ENCODE measurements around the gene ACP2.

The ACP2 gene

DNA sequence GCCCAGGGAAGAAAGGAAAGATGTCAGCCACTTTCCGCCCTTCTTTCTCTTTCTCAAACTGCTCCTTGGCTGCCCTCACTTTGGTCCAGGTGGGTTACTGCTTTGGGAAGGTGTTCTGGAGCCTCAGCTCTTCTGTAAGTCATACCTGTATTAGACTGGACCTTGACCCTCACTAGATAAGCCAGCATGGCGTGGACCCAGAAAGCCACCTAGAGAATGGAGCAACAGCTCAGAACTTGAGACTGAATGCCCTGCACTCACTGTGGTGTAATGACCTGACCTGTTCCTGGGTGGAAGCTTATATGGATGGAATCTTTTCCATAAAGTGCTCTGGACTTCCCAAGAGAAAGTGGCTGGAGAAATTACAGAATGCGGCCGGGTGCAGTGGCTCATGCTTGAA is 15.6 kb downstream of the ACP2 start:
- Histone ChIP-seq H4K20me1 (ENCODE audit: insufficient read depth, low read length) (no peaks in the 10 kb centered on the region), H3K4me2 (ENCODE audit: low read depth, low read length) (no peak overlapping the region), H3K9ac (ENCODE audit: low read length) (no peak overlapping the region), H3K36me3 (replicated peaks; ENCODE audit: insufficient read depth, low read length) (no peaks in the 10 kb centered on the region), H2AFZ (ENCODE audit: low read length) (no peak overlapping the region), H3K9me3 (replicated peaks; ENCODE audit: insufficient read depth, low read length) (no peaks in the 10 kb centered on the region), H3F3A (ENCODE audit: insufficient read depth, low read length) (no peaks in the 10 kb centered on the region), H3K79me2 (ENCODE audit: low read length) (no peaks in the 10 kb centered on the region), H3K4me3 (ENCODE audit: low read length) (no peak overlapping the region), H3K4me1 (ENCODE audit: low read length) (no peaks in the 10 kb centered on the region), H3K9me2 (replicated peaks; ENCODE audit: insufficient read depth, low read length) (no peaks in the 10 kb centered on the region), H3K27ac (ENCODE audit: low read length) (no peak overlapping the region), H3K27me3 (replicated peaks; ENCODE audit: insufficient read depth, low read length) (no peaks in the 10 kb centered on the region)
- TF ChIP-seq, protein P1, sequence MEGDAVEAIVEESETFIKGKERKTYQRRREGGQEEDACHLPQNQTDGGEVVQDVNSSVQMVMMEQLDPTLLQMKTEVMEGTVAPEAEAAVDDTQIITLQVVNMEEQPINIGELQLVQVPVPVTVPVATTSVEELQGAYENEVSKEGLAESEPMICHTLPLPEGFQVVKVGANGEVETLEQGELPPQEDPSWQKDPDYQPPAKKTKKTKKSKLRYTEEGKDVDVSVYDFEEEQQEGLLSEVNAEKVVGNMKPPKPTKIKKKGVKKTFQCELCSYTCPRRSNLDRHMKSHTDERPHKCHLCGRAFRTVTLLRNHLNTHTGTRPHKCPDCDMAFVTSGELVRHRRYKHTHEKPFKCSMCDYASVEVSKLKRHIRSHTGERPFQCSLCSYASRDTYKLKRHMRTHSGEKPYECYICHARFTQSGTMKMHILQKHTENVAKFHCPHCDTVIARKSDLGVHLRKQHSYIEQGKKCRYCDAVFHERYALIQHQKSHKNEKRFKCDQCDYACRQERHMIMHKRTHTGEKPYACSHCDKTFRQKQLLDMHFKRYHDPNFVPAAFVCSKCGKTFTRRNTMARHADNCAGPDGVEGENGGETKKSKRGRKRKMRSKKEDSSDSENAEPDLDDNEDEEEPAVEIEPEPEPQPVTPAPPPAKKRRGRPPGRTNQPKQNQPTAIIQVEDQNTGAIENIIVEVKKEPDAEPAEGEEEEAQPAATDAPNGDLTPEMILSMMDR (IDR thresholded peaks at IDR 0.05; ENCODE audit: low read length) = no peak
- TF ChIP-seq EZH2 (optimal IDR thresholded peaks at IDR 0.05; ENCODE audit: low read depth, low read length) (no peak), EZH2phosphoT487 (IDR thresholded peaks at IDR 0.05; ENCODE audit: low read length) (no peak)
- DNase-seq = no peak

- Histone ChIP-seq H4K20me1 (ENCODE audit: insufficient read depth, low read length) (no peaks in the 10 kb centered on the region), H2AFZ (ENCODE audit: low read length) (no peak overlapping the region), H3F3A (ENCODE audit: insufficient read depth, low read length) (no peaks in the 10 kb centered on the region), H3K9me2 (replicated peaks; ENCODE audit: insufficient read depth, low read length) (no peaks in the 10 kb centered on the region), H3K4me3 (ENCODE audit: low read length) (no peak overlapping the region), H3K4me2 (ENCODE audit: low read depth, low read length) (no peak overlapping the region), H3K9ac (ENCODE audit: low read length) (no peak overlapping the region), H3K27me3 (replicated peaks; ENCODE audit: insufficient read depth, low read length) (no peaks in the 10 kb centered on the region), H3K4me1 (ENCODE audit: low read length) (peaks cover 4% of the 10 kb centered on the region; the same call in 1 of the 2 replicates), H3K79me2 (ENCODE audit: low read length) (0 out of 2 replicates have a peak, but pooled peaks cover 4% of the 10 kb centered on the region), H3K27ac (ENCODE audit: low read length) (no peak overlapping the region), H3K36me3 (replicated peaks; ENCODE audit: insufficient read depth, low read length) (no peaks in the 10 kb centered on the region), H3K9me3 (replicated peaks; ENCODE audit: insufficient read depth, low read length) (no peaks in the 10 kb centered on the region)
- TF ChIP-seq, protein P1 (IDR thresholded peaks at IDR 0.05; ENCODE audit: low read length) = no peak
- TF ChIP-seq EZH2 (optimal IDR thresholded peaks at IDR 0.05; ENCODE audit: low read depth, low read length) (no peak), EZH2phosphoT487 (IDR thresholded peaks at IDR 0.05; ENCODE audit: low read length) (no peak)
- DNase-seq = no peak
These were observed 19.5 kb downstream of the ACP2 start for GRCh38 chr11:47229161-47229560.

DNA sequence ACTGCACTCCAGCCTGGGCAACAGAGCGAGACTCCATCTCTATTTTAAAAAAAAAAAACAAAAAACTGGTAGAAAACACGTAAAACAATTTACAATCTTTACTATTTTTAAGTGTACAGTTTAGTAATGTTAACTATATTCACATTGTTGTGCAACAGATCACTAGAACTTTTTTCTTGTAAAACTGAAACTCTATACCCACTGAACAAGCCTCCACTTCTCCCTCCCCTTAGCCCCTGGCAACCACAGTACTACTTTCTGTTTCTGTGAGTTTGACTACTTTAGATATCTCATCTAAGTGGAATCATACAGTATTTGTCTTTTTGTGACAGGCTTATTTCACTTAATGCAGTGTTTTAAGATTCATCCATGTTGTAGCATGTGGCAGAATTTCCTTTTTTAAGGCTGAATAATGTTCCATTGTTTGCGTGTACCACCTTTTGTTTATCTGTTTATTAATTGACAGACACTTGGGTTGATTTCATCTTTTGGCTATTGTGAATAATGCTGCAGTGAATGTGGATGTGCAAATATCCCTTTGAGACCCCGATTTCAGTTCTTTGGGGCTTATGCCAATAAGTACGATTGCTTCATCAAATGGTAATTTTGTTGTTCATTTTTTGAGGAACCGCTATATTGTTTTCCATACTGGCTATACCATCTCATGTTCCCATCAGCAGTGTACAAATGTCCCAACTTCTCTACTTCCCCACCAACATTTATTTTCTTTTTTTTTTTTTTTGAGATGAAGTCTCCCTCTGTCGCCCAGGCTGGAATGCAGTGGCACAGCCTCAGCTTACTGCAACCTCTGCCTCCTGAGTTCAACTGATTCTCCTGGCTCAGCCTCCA is 22.8 kb downstream of the ACP2 start:
- peak; percentile 58 for DNase-seq
- no peak overlapping the region for H3K9ac ChIP-seq (ENCODE audit: low read length)
- peak overlapping the region; percentile 31; the same call in 1 of the 2 replicates for H3K4me2 ChIP-seq (ENCODE audit: low read depth, low read length)
- H4K20me1 ChIP-seq (ENCODE audit: insufficient read depth, low read length) = no peaks in the 10 kb centered on the region
- no peaks in the 10 kb centered on the region for H3K36me3 ChIP-seq (replicated peaks; ENCODE audit: insufficient read depth, low read length)
- 0 out of 2 replicates have a peak, but pooled peaks cover 7% of the 10 kb centered on the region for H3K79me2 ChIP-seq (ENCODE audit: low read length)
- TF ChIP-seq, protein P1 (IDR thresholded peaks at IDR 0.05; ENCODE audit: low read length) = no peak
- TF ChIP-seq EZH2 (optimal IDR thresholded peaks at IDR 0.05; ENCODE audit: low read depth, low read length) = no peak
- no peak for TF ChIP-seq EZH2phosphoT487 (IDR thresholded peaks at IDR 0.05; ENCODE audit: low read length)
- no peak overlapping the region for H2AFZ ChIP-seq (ENCODE audit: low read length)
- H3K9me2 ChIP-seq (replicated peaks; ENCODE audit: insufficient read depth, low read length) = no peaks in the 10 kb centered on the region
- no peak overlapping the region for H3K27ac ChIP-seq (ENCODE audit: low read length)
- H3K4me3 ChIP-seq (ENCODE audit: low read length) = no peak overlapping the region
- no peaks in the 10 kb centered on the region for H3K9me3 ChIP-seq (replicated peaks; ENCODE audit: insufficient read depth, low read length)
- no peaks in the 10 kb centered on the region for H3F3A ChIP-seq (ENCODE audit: insufficient read depth, low read length)
- peaks cover 4% of the 10 kb centered on the region; the same call in 1 of the 2 replicates for H3K4me1 ChIP-seq (ENCODE audit: low read length)
- H3K27me3 ChIP-seq (replicated peaks; ENCODE audit: insufficient read depth, low read length) = no peaks in the 10 kb centered on the region
